Heart right ventricle (tissue), 16 donors: Measurements from ENCODE around the gene SLC28A1. TPM values are rescaled to one million over a fixed set of nuclear protein-coding genes. Genes with fewer than 3 reads are reported as not detected.

Experiments used
- ATAC-seq, 8 donors: fragments of 200-7000 bp; cut with Tn5 transposase; one replicate each; pipeline ENCODE4 v1.9.1; 2020; ENCODE audit warnings: mild to moderate bottlenecking in 8 of 8, moderate library complexity in 8 of 8, moderate number of reproducible peaks in 1 of 8
- DNase-seq, 2 donors: peaks; one replicate each; pipeline ENCODE4 v3.0.0-alpha.2; 2020
- H3K27ac ChIP-seq, 10 donors: fragments of 200-600 bp; sonication (generic) in 2 of 10; one replicate each; pipeline versions ENCODE4 v1.5.0 to v1.8.0; 2020 to 2022; ENCODE audit warnings: mild to moderate bottlenecking in 3 of 10
- H3K27me3 ChIP-seq, 7 donors: fragments of 200-600 bp; one replicate each; pipeline ENCODE4 v1.8.0; 2021 to 2022; ENCODE audit warnings: mild to moderate bottlenecking in 2 of 7
- H3K36me3 ChIP-seq, 9 donors: fragments of 200-600 bp; sonication (generic) in 1 of 9; one replicate each; pipeline versions ENCODE4 v1.5.0 to v1.8.0; 2020 to 2022; ENCODE audit warnings: mild to moderate bottlenecking in 2 of 9
- H3K4me1 ChIP-seq, 9 donors: fragments of 200-600 bp; sonication (generic) in 1 of 9; one replicate each; pipeline versions ENCODE4 v1.5.0 to v1.8.0; 2020 to 2022; ENCODE audit warnings: mild to moderate bottlenecking in 4 of 9
- H3K4me3 ChIP-seq, 10 donors: fragments of 200-600 bp; sonication (generic) in 2 of 10; one replicate each; pipeline versions ENCODE4 v1.5.0 to v1.8.0; 2020 to 2022; ENCODE audit warnings: mild to moderate bottlenecking in 7 of 10, moderate library complexity in 2 of 10
- H3K9me3 ChIP-seq, 11 donors: fragments of 200-600 bp in 10 of 11; sonication (generic) in 2 of 11; one replicate each; pipeline versions ENCODE4 v1.5.0 to v1.8.0; 2013 to 2022; ENCODE audit warnings: mild to moderate bottlenecking in 2 of 11, control low read depth in 1 of 11, moderate library complexity in 1 of 11
- CTCF ChIP-seq, 9 donors: fragments of 200-600 bp; sonication (generic) in 2 of 9; IDR thresholded peaks; one replicate each; pipeline versions ENCODE4 v1.5.0 to v1.8.0; 2021 to 2022; ENCODE audit warnings: antibody characterized with exemption in 9 of 9, mild to moderate bottlenecking in 5 of 9, moderate library complexity in 1 of 9
- whole genome bisulfite sequencing, 2 donors: extraction: QIAGEN DNeasy Blood & Tissue Kit; methylation state at CpG; one replicate each; pipeline ENCODE4 v1.1.7; 2013; ENCODE audit warnings: inconsistent platforms in 1 of 2; 5-methylcytosine and 5-hydroxymethylcytosine counted together
- intact Hi-C, 10 donors: fragments of 100-400 bp; cut with DNase I; formaldehyde crosslinking; loops; one replicate each; pipeline versions ENCODE4 v1.11.1 to v1.14.2; 2022
- polyA plus RNA-seq, 2 donors: library from polyadenylated mRNA; stranded (reverse); fragments of 200-250 nt; gene quantifications; one replicate each; pipeline ENCODE4 v1.2.3, GENCODE V29; 2013
- total RNA-seq, 10 donors: library from RNA; stranded (reverse); fragmentation: NEBNext Ultra II Directional in 3 of 10; extraction: Animal tissue kit (Norgen Biotek cat#: 25700) in 3 of 10; gene quantifications; one replicate each; pipeline versions ENCODE4 v1.2.1 to v1.2.4, GENCODE V29; 2021 to 2023
- donor health status: Arrhythmogenic right ventricular cardiomyopathy.
- donor health status: ischemic (EF 13 %, LVEDD 7.1; RV severe dilation, severe dysfunction).
- donor health status: healthy with polysubstance abuse.
- donor health status: DM: no; HTN: yes; CAD: no.
- donor health status: DM: no; HTN: no; CAD: no.
- donor health status: ischemic (EF 25% LVEDD 6.9; RV normal size, moderate dysfunction).
- donor health status: ischemic (EF 25% LVEDD 5.7; RV mildly dilated, moderate dysfunction).
- donor health status: healthy.
- donor health status: DM: yes; HTN: yes; CAD: no.
- donor health status: Ischemic cardiomyopathy.
- donor health status: ischemic (EF 35%, LVEDD 5.7; RV mildly dilated, moderate dysfunction).
- donor health status: nonischemic (EF 11% LVEDD 7.7; RV severe dilation, severe dysfunction).
- donor health status: DM: yes; HTN: yes; CAD: no.
- donor health status: PGD.
- donor health status: ischemic (EF 29% LVEDD 5.4; RV normal size, mild dysfunction).
- donor health status: nonischemic (EF 23%, LVEDD 6.1; RV moderate dilation, normal function).

The SLC28A1 gene
- total and polyA plus RNA-seq, 12 donors, result 0.07 to 2.2 (median 1.5) TPM

DNA sequence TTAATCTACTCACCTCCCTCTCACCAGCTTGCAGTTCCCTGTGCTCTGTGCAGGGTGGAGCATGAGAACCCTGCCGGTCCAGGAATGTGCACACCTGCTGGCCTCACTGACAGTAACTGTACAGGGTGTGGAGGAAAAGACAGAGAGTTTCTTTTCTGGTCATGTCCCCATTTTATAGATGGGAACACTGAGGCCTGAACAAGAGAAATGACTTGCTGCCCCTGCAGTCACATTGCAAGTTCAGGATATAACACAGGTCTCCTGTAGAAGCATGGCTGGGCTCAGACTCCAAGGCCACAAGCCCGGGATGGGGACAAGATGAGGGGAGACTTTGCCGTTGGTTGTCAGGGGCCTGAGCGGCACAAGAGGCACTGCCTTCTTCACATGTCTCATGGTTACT is 23.3 kb downstream of the SLC28A1 start:
- Histone ChIP-seq H3K27ac (no peak overlapping the region), H3K4me1 (peaks cover 23 to 77% (median 46%) of the 10 kb centered on the region in 9 donors), H3K27me3 (no peaks in the 10 kb centered on the region), H3K36me3 (no peaks in the 10 kb centered on the region), H3K4me3 (no peak overlapping the region), H3K9me3 (no peaks in the 10 kb centered on the region)
- intact Hi-C loops, result no loop called here
- DNase-seq, result no peak
- ATAC-seq, result no peak
- 94 to 99% methylated on average over 4 of the region's 4 CpGs for WGBS, 2 donors
- no peak for TF ChIP-seq CTCF (IDR thresholded peaks at IDR 0.05)

DNA sequence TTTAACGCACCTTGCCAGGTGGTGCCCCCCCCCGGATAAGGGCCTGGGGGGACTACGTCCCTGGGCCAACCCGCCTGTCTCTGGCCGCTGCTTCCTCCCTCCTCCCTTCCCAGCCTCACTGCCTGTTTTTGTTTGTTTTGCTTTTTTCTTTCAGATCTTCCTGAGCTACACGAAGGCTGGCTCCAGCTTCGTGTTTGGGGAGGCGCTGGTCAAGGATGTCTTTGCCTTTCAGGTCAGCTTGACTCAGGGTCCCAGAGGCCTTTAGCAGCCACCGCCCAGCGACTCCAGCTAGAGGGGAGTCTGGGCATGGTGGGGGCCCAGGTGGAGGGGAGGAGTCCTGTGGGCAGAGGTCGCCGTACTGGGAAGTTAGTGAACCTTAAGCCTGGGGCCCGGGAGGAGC is 24.1 kb downstream of the SLC28A1 start:
- no peaks in the 10 kb centered on the region for H3K27me3 ChIP-seq
- WGBS, 2 donors, result 68 to 73% methylated on average over 13 of the region's 13 CpGs
- no peak overlapping the region for H3K4me3 ChIP-seq
- no peaks in the 10 kb centered on the region for H3K9me3 ChIP-seq
- peaks cover 31 to 83% (median 54%) of the 10 kb centered on the region in 9 donors for H3K4me1 ChIP-seq
- DNase-seq (no peak), ATAC-seq (no peak)
- intact Hi-C loops, result no loop called here
- no peaks in the 10 kb centered on the region for H3K36me3 ChIP-seq
- TF ChIP-seq CTCF (IDR thresholded peaks at IDR 0.05), result no peak
- H3K27ac ChIP-seq, result no peak overlapping the region

DNA sequence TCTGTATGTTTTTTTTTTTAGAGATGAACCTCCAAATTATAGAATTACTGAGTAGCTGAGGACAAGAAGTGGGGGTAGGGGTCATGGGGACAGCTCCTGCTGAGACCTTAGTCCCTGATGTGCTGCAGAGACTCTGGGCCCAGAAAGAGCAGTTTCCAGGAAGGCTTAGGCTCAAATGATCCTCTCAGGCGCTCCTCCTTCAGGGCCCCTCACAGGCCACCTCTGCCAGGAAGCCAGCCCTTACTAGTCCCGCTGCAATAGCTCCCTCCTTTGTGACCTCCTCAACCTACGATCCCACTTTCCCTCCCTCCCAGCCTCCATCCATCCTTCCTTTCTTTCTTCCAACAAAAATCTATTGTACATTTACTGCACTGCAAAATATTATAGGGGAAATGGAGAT is 24.6 kb downstream of the SLC28A1 start:
- ATAC-seq, result no peak
- no peak for DNase-seq
- Histone ChIP-seq H3K27ac (no peak overlapping the region), H3K4me1 (peaks cover 30 to 83% (median 54%) of the 10 kb centered on the region in 9 donors), H3K27me3 (no peaks in the 10 kb centered on the region), H3K36me3 (no peaks in the 10 kb centered on the region), H3K4me3 (no peak overlapping the region), H3K9me3 (no peaks in the 10 kb centered on the region)
- 90 to 93% methylated on average over 3 of the region's 3 CpGs for WGBS, 2 donors
- TF ChIP-seq CTCF (IDR thresholded peaks at IDR 0.05), result no peak
- intact Hi-C loops, result no loop called here

DNA sequence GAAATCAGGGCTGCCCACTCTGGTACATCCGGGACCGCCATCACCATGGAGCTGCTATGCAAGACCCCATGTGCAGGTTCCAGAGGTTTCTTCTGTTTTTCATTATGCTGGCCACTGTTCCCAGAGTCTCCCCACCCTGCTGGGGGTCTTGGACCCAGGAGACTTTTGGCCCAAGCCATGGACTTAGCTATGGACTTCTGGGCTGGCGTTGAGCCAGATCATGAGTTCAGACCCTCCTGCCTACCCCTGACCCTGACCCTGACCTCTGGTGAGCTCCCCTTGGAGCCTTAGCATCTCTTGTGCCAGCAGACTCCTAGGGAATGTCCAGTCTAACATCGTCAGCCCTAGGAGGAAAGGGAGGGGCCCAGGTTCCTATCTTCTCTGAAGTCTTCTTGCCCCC is 25.3 kb downstream of the SLC28A1 start:
- intact Hi-C loops, result loop anchor here in 2 of 10 donors (5.0 to 10.0 kb wide), 4 partner anchors 47 to 255 kb away; partner anchors contain the start of genes NMB (in 1 of the 2) and WDR73 (in 1 of the 2)
- ATAC-seq (no peak), DNase-seq (no peak)
- Histone ChIP-seq H3K4me1 (peaks cover 34 to 83% (median 54%) of the 10 kb centered on the region in 9 donors), H3K9me3 (no peaks in the 10 kb centered on the region), H3K27me3 (no peaks in the 10 kb centered on the region), H3K36me3 (no peaks in the 10 kb centered on the region), H3K27ac (peak overlapping the region in 2 of 10 donors; percentile 89 to 91), H3K4me3 (no peak overlapping the region)
- 83 to 87% methylated on average over 4 of the region's 4 CpGs for WGBS, 2 donors
- no peak for TF ChIP-seq CTCF (IDR thresholded peaks at IDR 0.05)
